AG09309 (cell line): Measurements from ENCODE around the gene CEMIP.
A peak's percentile ranks its signal among the peaks of the same experiment; 100 is the strongest.

Experiments used
- DNase-seq: peaks from one replicate; pipeline ENCODE4 v3.0.0-alpha.2; 2010; ENCODE audit warnings: low read depth
- H3K4me3 ChIP-seq: 2 replicates; pipeline ENCODE4 v1.5.1; 2011; ENCODE audit warnings: mild to moderate bottlenecking, low read depth, low read length, moderate library complexity; ENCODE audit not compliant: control insufficient read depth
- TF ChIP-seq, protein P1 (sequence below): IDR thresholded peaks from 2 replicates; pipeline ENCODE4 v1.5.1; 2011; ENCODE audit warnings: mild to moderate bottlenecking, low read depth, low read length, inconsistent platforms; ENCODE audit not compliant: insufficient read depth, control insufficient read depth; ENCODE audit errors: missing control alignments

CEMIP gene

DNA sequence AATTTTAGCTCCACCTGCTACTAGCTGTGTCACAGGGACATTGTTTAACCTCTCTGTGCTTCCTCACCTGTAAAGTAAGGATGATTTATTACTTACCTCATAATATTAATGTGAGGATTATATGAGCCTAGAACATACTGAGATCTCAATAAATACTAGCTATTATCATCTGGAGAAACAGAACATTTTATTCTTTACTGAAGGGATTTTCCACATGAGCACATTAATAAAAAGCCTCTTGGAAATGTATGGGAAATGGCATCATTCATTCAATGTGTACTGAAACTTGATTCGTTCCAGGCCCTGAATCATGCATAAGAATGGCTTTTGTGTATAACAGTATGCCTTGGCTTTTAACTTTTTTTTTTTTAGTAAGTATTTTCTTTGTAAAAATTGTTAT is 11.0 kb upstream of the CEMIP start:
- no peak for DNase-seq
- TF ChIP-seq, protein P1, sequence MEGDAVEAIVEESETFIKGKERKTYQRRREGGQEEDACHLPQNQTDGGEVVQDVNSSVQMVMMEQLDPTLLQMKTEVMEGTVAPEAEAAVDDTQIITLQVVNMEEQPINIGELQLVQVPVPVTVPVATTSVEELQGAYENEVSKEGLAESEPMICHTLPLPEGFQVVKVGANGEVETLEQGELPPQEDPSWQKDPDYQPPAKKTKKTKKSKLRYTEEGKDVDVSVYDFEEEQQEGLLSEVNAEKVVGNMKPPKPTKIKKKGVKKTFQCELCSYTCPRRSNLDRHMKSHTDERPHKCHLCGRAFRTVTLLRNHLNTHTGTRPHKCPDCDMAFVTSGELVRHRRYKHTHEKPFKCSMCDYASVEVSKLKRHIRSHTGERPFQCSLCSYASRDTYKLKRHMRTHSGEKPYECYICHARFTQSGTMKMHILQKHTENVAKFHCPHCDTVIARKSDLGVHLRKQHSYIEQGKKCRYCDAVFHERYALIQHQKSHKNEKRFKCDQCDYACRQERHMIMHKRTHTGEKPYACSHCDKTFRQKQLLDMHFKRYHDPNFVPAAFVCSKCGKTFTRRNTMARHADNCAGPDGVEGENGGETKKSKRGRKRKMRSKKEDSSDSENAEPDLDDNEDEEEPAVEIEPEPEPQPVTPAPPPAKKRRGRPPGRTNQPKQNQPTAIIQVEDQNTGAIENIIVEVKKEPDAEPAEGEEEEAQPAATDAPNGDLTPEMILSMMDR = no peak
- no peak overlapping the region for H3K4me3 ChIP-seq

DNA sequence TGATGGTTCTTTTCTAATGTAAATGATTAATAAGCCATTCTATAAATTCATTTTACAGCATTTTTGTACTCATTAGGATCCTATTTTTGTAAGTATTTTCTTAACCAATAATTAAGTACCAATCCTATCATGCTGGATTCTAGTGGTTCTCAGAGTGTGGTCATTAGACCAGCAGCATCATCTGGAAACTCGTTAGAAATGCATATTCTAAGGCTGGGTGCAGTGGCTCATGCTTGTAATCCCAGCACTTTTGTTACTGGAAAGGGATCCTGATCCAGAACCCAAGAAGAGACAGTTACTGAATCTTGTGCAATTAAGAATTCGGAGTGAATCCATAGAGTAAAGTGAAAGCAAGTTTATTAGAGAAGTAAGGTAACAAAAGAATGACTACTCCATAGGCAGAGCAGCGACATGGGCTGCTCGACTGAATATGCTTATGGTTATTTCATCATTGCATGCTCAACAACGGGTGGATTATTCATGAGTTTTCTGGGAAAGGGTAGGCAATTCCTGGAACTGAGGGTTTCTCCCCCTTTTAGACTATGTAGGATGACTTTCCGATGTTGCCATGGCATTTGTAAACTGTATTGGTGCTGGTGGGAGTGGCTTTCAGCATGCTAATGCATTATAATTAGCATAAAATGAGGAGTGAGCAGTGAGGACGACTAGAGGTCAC is 9.9 kb upstream of the CEMIP start:
- H3K4me3 ChIP-seq = no peak overlapping the region
- no peak for DNase-seq
- TF ChIP-seq, protein P1 = no peak

DNA sequence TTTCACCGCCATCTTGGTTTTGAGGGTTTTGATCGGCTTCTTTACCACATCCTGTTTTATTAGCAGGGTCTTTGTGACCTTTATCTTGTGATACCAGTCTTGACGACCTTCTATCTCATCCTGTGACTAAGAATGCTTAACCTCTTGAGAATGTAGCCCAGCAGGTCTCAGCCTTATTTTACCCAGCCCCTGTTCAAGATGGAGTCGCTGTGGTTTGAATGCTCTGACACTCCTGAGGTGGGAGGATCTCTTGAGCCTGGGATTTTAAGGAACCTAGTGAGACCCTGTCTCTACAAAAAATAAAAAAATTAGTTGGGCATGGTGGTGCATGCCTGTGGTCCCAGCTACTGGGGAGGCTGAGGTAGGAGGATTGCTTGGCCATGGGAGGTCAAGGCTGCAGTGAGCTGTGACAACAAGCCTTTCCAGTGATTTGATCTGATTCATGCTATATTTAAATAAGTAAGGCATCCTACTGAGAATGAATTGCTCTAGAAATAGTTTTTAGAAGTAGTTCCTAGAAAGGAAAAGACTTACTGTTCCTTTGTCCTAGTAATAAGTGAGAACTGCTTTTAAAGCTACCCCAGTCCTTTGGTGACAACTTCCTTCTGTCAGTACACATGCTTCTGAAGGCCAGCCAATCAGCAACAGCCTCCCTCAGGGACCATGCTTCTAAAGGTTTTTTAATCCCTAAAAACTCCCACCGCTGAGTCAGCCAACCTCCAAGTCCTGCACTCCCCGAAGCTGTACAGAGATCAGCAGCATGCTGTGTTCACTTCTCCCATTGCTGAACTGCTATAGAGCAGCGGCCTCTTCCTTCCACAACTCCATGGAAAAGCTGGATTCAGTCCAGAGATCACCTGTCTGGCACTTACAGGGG is 9.1 kb upstream of the CEMIP start:
- DNase-seq = no peak
- TF ChIP-seq, protein P1 = no peak
- no peak overlapping the region for H3K4me3 ChIP-seq

DNA sequence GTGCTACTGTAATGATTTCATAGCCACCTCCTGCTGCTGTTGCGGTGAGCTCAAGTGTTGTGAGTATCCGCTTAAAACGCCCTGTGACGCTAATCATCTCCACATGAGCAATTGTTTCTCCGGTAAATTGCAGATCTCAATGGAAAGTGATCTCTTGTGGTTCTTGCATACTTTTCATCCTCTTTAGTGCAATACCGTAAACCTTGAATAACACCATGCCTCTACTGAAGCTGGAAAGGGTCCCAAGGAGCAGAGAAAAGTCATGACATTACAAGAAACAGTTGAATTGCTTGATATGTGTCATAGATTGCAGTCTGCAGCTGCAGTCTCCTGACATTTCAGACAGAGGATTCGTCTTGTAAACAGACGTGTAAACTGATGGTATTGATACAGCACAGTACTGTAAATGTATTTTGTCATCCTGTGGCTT is 6.0 kb upstream of the CEMIP start:
- peak; percentile 79 for DNase-seq
- H3K4me3 ChIP-seq = no peak overlapping the region
- TF ChIP-seq, protein P1 = no peak

GRCh38 chr15:80773792-80774352 is 5.3 kb upstream of the CEMIP start:
- DNase-seq = no peak
- TF ChIP-seq, protein P1 = no peak
- H3K4me3 ChIP-seq = no peak overlapping the region

DNA sequence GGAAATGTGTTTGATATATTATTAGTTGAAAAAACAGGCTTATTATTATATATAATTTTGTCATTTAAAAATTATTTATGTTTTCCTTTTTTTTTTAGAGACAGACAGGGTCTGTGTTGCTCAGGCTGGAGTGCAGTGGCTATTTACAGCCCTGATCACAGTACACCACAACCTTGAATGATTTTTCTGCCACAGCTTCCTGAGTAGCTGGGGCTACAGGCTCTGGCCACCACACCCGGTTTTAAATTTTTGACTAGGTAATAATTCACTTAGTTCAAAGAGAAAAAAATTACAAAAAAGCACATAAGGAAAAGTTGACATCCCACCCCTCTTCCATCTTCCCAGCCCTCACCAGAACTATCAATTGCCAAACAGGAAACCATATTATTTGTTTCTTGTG is 4.7 kb upstream of the CEMIP start:
- DNase-seq = no peak
- H3K4me3 ChIP-seq = no peak overlapping the region
- TF ChIP-seq, protein P1 = no peak
